Ascending aorta (tissue), 2 donors: Measurements from ENCODE around the gene TMEM63C. TPM values are rescaled to one million over a fixed set of nuclear protein-coding genes. Genes with fewer than 3 reads are reported as not detected.

Source experiments
- DNase-seq, 2 donors: peaks; one replicate each; pipeline ENCODE4 v3.0.0-alpha.2; 2019; ENCODE audit warnings: low spot score in 2 of 2
- H3K27ac ChIP-seq, 2 donors: fragments of 200-600 bp; sonication (generic); one replicate each; pipeline ENCODE4 v1.5.1; 2016 to 2017; ENCODE audit warnings: mild to moderate bottlenecking in 1 of 2
- H3K27me3 ChIP-seq: fragments of 200-600 bp; sonication (generic); one replicate; pipeline ENCODE4 v1.5.1; 2017
- H3K36me3 ChIP-seq, 2 donors: fragments of 200-600 bp; sonication (generic); one replicate each; pipeline ENCODE4 v1.5.1; 2016
- H3K4me1 ChIP-seq, 2 donors: fragments of 200-600 bp; sonication (generic); one replicate each; pipeline ENCODE4 v1.5.1; 2016 to 2017; ENCODE audit warnings: mild to moderate bottlenecking in 1 of 2
- H3K4me3 ChIP-seq, 2 donors: fragments of 200-600 bp; sonication (generic); one replicate each; pipeline ENCODE4 v1.5.1; 2016 to 2017; ENCODE audit warnings: mild to moderate bottlenecking in 1 of 2
- H3K9me3 ChIP-seq, 2 donors: fragments of 200-600 bp; sonication (generic); one replicate each; pipeline ENCODE4 v1.5.1; 2016
- CTCF ChIP-seq, 3 experiments: fragments of 200-600 bp in 2 of 3; fragments of 450-650 bp in 1 of 3; sonication (generic) in 2 of 3; IDR thresholded peaks; one replicate each; pipeline ENCODE4 v1.5.1; 2016 to 2019; ENCODE audit warnings: antibody characterized with exemption in 3 of 3, mild to moderate bottlenecking in 1 of 3, moderate library complexity in 1 of 3
- intact Hi-C: fragments of 100-400 bp; cut with DNase I; formaldehyde crosslinking; loops from one replicate; pipeline ENCODE4 v1.15.1; 2023
- total RNA-seq: library from RNA; depleted of rRNA; stranded (reverse); fragments of >200 nt; gene quantifications from one replicate; pipeline ENCODE4 v1.1.0, GENCODE V29; 2016

TMEM63C gene
- total RNA-seq, 1 donor from 2014 or later: 0.11 TPM

- Histone ChIP-seq H3K36me3 (no peaks in the 10 kb centered on the region), H3K4me1 (no peaks in the 10 kb centered on the region), H3K27me3 (no peaks in the 10 kb centered on the region), H3K4me3 (no peak overlapping the region), H3K27ac (no peak overlapping the region), H3K9me3 (no peaks in the 10 kb centered on the region)
- no peak for TF ChIP-seq CTCF (IDR thresholded peaks at IDR 0.05)
- no peak for DNase-seq
- intact Hi-C loops: no loop called here
Observed at GRCh38 chr14:77175843-77176242, 5.8 kb upstream of the TMEM63C start.

GRCh38 chr14:77177702-77178101 is 3.9 kb upstream of the TMEM63C start:
- no peak overlapping the region for H3K4me3 ChIP-seq
- H3K27ac ChIP-seq: no peak overlapping the region
- H3K9me3 ChIP-seq: no peaks in the 10 kb centered on the region
- no peaks in the 10 kb centered on the region for H3K36me3 ChIP-seq
- intact Hi-C loops: no loop called here
- no peaks in the 10 kb centered on the region for H3K27me3 ChIP-seq
- peaks cover 0 to 8% of the 10 kb centered on the region in 2 donors for H3K4me1 ChIP-seq
- no peak for TF ChIP-seq CTCF (IDR thresholded peaks at IDR 0.05)
- no peak for DNase-seq

- DNase-seq: no peak
- Histone ChIP-seq H3K4me1 (peaks cover 0 to 8% of the 10 kb centered on the region in 2 donors), H3K27ac (no peak overlapping the region), H3K27me3 (no peaks in the 10 kb centered on the region), H3K4me3 (no peak overlapping the region), H3K9me3 (no peaks in the 10 kb centered on the region), H3K36me3 (no peaks in the 10 kb centered on the region)
- intact Hi-C loops: no loop called here
- TF ChIP-seq CTCF (IDR thresholded peaks at IDR 0.05): no peak
Observed at GRCh38 chr14:77178656-77179055, 2.9 kb upstream of the TMEM63C start.

GRCh38 chr14:77180726-77181602 is 634 bp upstream of the TMEM63C start:
- TF ChIP-seq CTCF (IDR thresholded peaks at IDR 0.05): no peak
- Histone ChIP-seq H3K27ac (no peak overlapping the region), H3K4me3 (peak overlapping the region in 1 of 2 donors; percentile 44), H3K9me3 (no peaks in the 10 kb centered on the region), H3K4me1 (peaks cover 0 to 8% of the 10 kb centered on the region in 2 donors), H3K27me3 (no peaks in the 10 kb centered on the region), H3K36me3 (no peaks in the 10 kb centered on the region)
- DNase-seq: no peak
- intact Hi-C loops: no loop called here

- Histone ChIP-seq H3K4me1 (peaks cover 0 to 8% of the 10 kb centered on the region in 2 donors), H3K27ac (no peak overlapping the region), H3K27me3 (no peaks in the 10 kb centered on the region), H3K4me3 (no peak overlapping the region), H3K9me3 (no peaks in the 10 kb centered on the region), H3K36me3 (no peaks in the 10 kb centered on the region)
- TF ChIP-seq CTCF (IDR thresholded peaks at IDR 0.05): no peak
- intact Hi-C loops: no loop called here
- DNase-seq: no peak
Observed at GRCh38 chr14:77183896-77184295, 2.3 kb downstream of the TMEM63C start.
